HL-60 (cell line): ENCODE measurements around the gene DOCK2.

Source experiments
- GABPA ChIP-seq: IDR thresholded peaks from 2 replicates; pipeline ENCODE4 v1.6.1; 2012; ENCODE audit warnings: low read depth
- POLR2AphosphoS5 ChIP-seq: IDR thresholded peaks from 2 replicates; pipeline ENCODE4 v1.6.1; 2012; ENCODE audit warnings: low read depth
- REST ChIP-seq: IDR thresholded peaks from 2 replicates; pipeline ENCODE4 v1.6.1; 2012; ENCODE audit warnings: low read depth; ENCODE audit not compliant: insufficient replicate concordance
- TF ChIP-seq, protein P1 (sequence below): IDR thresholded peaks from one replicate; pipeline ENCODE4 v1.5.1; 2011; ENCODE audit warnings: low read length, control low read depth, inconsistent platforms; ENCODE audit not compliant: insufficient read depth

- TF ChIP-seq, protein P1, sequence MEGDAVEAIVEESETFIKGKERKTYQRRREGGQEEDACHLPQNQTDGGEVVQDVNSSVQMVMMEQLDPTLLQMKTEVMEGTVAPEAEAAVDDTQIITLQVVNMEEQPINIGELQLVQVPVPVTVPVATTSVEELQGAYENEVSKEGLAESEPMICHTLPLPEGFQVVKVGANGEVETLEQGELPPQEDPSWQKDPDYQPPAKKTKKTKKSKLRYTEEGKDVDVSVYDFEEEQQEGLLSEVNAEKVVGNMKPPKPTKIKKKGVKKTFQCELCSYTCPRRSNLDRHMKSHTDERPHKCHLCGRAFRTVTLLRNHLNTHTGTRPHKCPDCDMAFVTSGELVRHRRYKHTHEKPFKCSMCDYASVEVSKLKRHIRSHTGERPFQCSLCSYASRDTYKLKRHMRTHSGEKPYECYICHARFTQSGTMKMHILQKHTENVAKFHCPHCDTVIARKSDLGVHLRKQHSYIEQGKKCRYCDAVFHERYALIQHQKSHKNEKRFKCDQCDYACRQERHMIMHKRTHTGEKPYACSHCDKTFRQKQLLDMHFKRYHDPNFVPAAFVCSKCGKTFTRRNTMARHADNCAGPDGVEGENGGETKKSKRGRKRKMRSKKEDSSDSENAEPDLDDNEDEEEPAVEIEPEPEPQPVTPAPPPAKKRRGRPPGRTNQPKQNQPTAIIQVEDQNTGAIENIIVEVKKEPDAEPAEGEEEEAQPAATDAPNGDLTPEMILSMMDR = no peak
- TF ChIP-seq POLR2AphosphoS5 (no peak), REST (no peak), GABPA (no peak)
Observed at GRCh38 chr5:169695919-169696490, 58.9 kb downstream of the DOCK2 start.
